GM12801 (cell line): ENCODE data around the gene WBP2.

ENCODE experiments used
- TF ChIP-seq, protein P1 (sequence below): IDR thresholded peaks from one replicate; pipeline ENCODE4 v1.5.1; 2011; ENCODE audit warnings: control low read depth; ENCODE audit not compliant: insufficient read length; ENCODE audit errors: extremely low read depth

Gene WBP2

GRCh38 chr17:75816693-75817092 is 38.4 kb downstream of the WBP2 start:
- TF ChIP-seq, protein P1, sequence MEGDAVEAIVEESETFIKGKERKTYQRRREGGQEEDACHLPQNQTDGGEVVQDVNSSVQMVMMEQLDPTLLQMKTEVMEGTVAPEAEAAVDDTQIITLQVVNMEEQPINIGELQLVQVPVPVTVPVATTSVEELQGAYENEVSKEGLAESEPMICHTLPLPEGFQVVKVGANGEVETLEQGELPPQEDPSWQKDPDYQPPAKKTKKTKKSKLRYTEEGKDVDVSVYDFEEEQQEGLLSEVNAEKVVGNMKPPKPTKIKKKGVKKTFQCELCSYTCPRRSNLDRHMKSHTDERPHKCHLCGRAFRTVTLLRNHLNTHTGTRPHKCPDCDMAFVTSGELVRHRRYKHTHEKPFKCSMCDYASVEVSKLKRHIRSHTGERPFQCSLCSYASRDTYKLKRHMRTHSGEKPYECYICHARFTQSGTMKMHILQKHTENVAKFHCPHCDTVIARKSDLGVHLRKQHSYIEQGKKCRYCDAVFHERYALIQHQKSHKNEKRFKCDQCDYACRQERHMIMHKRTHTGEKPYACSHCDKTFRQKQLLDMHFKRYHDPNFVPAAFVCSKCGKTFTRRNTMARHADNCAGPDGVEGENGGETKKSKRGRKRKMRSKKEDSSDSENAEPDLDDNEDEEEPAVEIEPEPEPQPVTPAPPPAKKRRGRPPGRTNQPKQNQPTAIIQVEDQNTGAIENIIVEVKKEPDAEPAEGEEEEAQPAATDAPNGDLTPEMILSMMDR, result no peak

- TF ChIP-seq, protein P1, result no peak
Measured at GRCh38 chr17:75815399-75815798, 39.7 kb downstream of the WBP2 start.

DNA sequence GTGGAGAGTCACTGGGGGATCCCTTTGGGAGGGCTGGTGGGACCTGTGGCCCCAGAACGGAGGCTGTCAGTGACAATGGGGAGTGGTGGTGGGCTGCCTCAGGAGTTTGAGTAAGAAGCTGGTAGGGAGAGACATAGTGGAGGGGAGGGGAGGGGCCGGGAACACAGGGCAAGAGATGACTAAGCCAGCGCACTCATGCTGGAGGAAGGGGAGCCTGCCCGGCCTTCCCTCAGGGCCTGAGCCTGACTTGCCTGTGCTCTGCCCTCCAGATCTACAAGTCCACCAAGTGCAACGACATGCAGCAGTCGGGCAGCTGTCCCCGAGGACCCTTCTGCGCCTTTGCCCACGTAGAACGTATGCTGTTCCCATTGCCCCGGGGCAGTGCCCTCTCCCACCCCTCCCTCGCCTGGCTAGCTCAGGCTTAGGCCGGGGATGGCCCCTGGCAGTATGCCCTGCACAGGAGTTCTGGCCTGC is 40.2 kb downstream of the WBP2 start:
- TF ChIP-seq, protein P1, result no peak

DNA sequence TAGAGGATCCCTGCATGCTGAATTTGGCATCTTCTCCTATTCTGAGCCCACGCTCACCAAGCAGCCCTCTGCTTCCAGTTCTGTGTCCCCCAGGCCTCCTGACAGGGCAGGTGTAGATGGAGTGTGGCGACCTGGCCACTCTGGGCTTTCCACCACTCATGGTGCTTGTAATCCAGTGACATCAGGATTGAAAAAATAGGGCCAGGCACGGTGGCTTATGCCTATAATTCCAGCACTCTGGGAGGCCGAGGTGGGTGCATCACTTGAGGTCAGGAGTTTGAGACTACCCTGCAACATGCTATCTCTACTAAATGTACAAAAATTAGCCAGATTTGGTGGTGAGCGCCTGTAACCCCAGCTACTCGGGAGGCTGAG is 41.1 kb downstream of the WBP2 start:
- TF ChIP-seq, protein P1, result no peak

DNA sequence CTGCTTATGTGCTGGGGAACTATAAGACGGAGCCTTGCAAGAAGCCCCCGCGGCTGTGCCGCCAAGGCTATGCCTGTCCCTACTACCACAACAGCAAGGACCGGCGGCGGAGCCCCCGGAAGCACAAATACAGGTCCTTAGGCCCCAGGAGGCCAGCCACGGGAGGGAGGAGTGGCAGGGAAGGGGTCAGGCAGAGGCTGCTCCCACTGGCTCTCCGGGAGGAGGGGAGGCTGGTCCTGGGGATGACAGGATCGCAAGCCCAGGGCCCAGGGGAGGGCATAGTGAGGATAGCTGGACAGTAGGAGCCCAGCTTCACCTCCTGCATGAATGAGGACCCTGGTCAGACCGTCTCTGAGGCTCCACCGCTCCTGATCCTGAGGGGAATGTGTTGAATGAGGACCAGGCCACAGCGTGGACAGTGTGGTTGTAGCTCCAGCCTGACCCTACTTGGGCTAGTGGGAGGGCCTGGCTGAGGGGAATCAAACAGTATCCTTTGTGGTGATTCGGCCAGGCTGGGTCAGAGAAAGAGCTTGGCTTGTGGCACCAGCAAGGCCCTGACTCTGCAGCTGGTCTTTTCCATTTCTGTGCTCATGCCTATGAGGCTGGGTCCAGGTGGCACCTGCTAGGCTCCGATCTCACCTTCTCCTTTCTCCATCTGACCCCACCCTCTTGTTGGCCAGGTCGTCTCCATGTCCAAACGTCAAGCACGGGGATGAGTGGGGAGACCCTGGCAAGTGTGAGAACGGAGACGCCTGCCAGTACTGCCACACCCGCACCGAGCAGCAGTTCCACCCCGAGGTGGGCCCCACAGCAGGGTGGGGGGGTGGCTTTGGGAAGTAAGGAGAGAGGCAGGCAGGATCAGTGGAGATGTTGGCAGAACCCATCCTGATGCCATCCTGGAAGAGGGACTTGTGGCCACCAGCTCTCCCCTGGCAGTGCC is 41.8 kb downstream of the WBP2 start:
- TF ChIP-seq, protein P1, result no peak

- TF ChIP-seq, protein P1, result no peak
Measured at GRCh38 chr17:75812096-75813013, 42.8 kb downstream of the WBP2 start.

- TF ChIP-seq, protein P1, result no peak
Measured at GRCh38 chr17:75811174-75811573, 44.0 kb downstream of the WBP2 start.
